WTC11 (cell line): Measurements from ENCODE around the gene PIGO. TPM values are rescaled to one million over a fixed set of nuclear protein-coding genes. Genes with fewer than 3 reads are reported as not detected.
A peak's percentile ranks its signal among the peaks of the same experiment; 100 is the strongest.

Experiments
- ATAC-seq: fragments of 200-7000 bp; cut with Tn5 transposase; 2 replicates; pipeline ENCODE4 v1.10.0; 2021; ENCODE audit warnings: mild to moderate bottlenecking, moderate library complexity
- CTCF ChIA-PET: fragments of 300-600 bp; sonication (Branson Sonifier 250); formaldehyde crosslinking; loops from one replicate; lab custom pipeline; 2021; ENCODE audit warnings: antibody characterized with exemption; lab: Charles Lee
- POLR2A ChIA-PET: fragments of 350-600 bp; sonication (Branson Sonifier 250); formaldehyde crosslinking; loops from one replicate; lab custom pipeline; 2021; ENCODE audit warnings: antibody characterized with exemption; lab: Charles Lee
- DNase-seq: peaks from one replicate; pipeline ENCODE4 v3.0.0; 2021; ENCODE audit warnings: low spot score
- H3K27ac Mint-ChIP-seq: 2 replicates; pipeline ENCODE4 v1.8.0; 2021; ENCODE audit warnings: mixed read lengths
- H3K27me3 Mint-ChIP-seq: 2 replicates; pipeline ENCODE4 v1.8.0; 2021; ENCODE audit warnings: low read depth, mild to moderate bottlenecking, moderate library complexity, mixed read lengths
- H3K36me3 Mint-ChIP-seq: 2 replicates; pipeline ENCODE4 v1.8.0; 2021; ENCODE audit warnings: mixed read lengths
- H3K4me1 Mint-ChIP-seq: 2 replicates; pipeline ENCODE4 v1.8.0; 2022; ENCODE audit warnings: mixed read lengths
- H3K4me3 Mint-ChIP-seq: 2 replicates; pipeline ENCODE4 v1.8.0; 2021; ENCODE audit warnings: mild to moderate bottlenecking, moderate library complexity, mixed read lengths
- H3K9me3 Mint-ChIP-seq: 2 replicates; pipeline ENCODE4 v1.8.0; 2021; ENCODE audit warnings: mixed read lengths
- CBFB ChIP-seq: sonication (generic); formaldehyde crosslinking; IDR thresholded peaks from 2 replicates; pipeline ENCODE4 v1.8.1; 2022; ENCODE audit warnings: mild to moderate bottlenecking, low read depth, missing genetic modification reagents
- EMX1 ChIP-seq: fragments of 250-450 bp; sonication (Bioruptor Pico); IDR thresholded peaks from 2 replicates; pipeline ENCODE4 v1.8.0; 2021; ENCODE audit warnings: mild to moderate bottlenecking
- FOXK1 ChIP-seq: sonication (generic); formaldehyde crosslinking; IDR thresholded peaks from 2 replicates; pipeline ENCODE4 v1.8.0; 2022; ENCODE audit warnings: mild to moderate bottlenecking, moderate library complexity, missing genetic modification reagents
- NFYB ChIP-seq: sonication (generic); formaldehyde crosslinking; conservative IDR thresholded peaks from 2 replicates; pipeline ENCODE4 v1.8.0; 2022; ENCODE audit warnings: low read depth, missing genetic modification reagents
- RORB ChIP-seq: fragments of 250-450 bp; sonication (Bioruptor Pico); IDR thresholded peaks from 2 replicates; pipeline ENCODE4 v1.9.0; 2021; ENCODE audit warnings: mild to moderate bottlenecking
- SMAD3 ChIP-seq: sonication (generic); formaldehyde crosslinking; IDR thresholded peaks from 2 replicates; pipeline ENCODE4 v1.8.0; 2022; ENCODE audit warnings: missing genetic modification reagents, mild to moderate bottlenecking, borderline replicate concordance
- SP1 ChIP-seq: sonication (generic); formaldehyde crosslinking; conservative IDR thresholded peaks from 2 replicates; pipeline ENCODE4 v1.8.1; 2022; ENCODE audit warnings: missing genetic modification reagents
- ZNF219 ChIP-seq: sonication (generic); formaldehyde crosslinking; IDR thresholded peaks from 2 replicates; pipeline ENCODE4 v1.8.0; 2023; ENCODE audit warnings: missing genetic modification reagents, mild to moderate bottlenecking, borderline replicate concordance
- total RNA-seq: library from RNA; stranded (reverse); gene quantifications from 3 replicates; pipeline ENCODE4 v1.2.3, GENCODE V29; 2021
- TF ChIP-seq, protein P1 (sequence below): sonication (generic); formaldehyde crosslinking; IDR thresholded peaks from 2 replicates; pipeline ENCODE4 v1.8.1; 2022; ENCODE audit warnings: low read depth, mild to moderate bottlenecking, moderate library complexity, missing genetic modification reagents, borderline replicate concordance
- TF ChIP-seq, protein P2 (sequence below): fragments of 200-600 bp; IDR thresholded peaks from 2 replicates; pipeline ENCODE4 v1.8.0; 2022; ENCODE audit warnings: antibody characterized with exemption
- TF ChIP-seq, protein P3 (sequence below): fragments of 250-450 bp; sonication (Bioruptor Pico); IDR thresholded peaks from 2 replicates; pipeline ENCODE4 v1.9.0; 2021; ENCODE audit warnings: mild to moderate bottlenecking
- TF ChIP-seq, protein P4 (sequence below): sonication (generic); formaldehyde crosslinking; IDR thresholded peaks from 2 replicates; pipeline ENCODE4 v1.8.0; 2023; ENCODE audit warnings: missing genetic modification reagents, mild to moderate bottlenecking, borderline replicate concordance
- TF ChIP-seq, protein P5 (sequence below): sonication (generic); formaldehyde crosslinking; IDR thresholded peaks from 2 replicates; pipeline ENCODE4 v1.8.0; 2022; ENCODE audit warnings: mild to moderate bottlenecking, missing genetic modification reagents
- TF ChIP-seq, protein P6 (sequence below): sonication (generic); formaldehyde crosslinking; IDR thresholded peaks from 2 replicates; pipeline ENCODE4 v1.8.0; 2023; ENCODE audit warnings: mild to moderate bottlenecking, missing genetic modification reagents
- TF ChIP-seq, protein P7 (sequence below): sonication (generic); formaldehyde crosslinking; IDR thresholded peaks from 2 replicates; pipeline ENCODE4 v1.8.1; 2023; ENCODE audit warnings: mild to moderate bottlenecking, moderate library complexity, missing genetic modification reagents
- TF ChIP-seq, protein P8 (sequence below): sonication (generic); formaldehyde crosslinking; IDR thresholded peaks from 2 replicates; pipeline ENCODE4 v1.8.1; 2023; ENCODE audit warnings: mild to moderate bottlenecking, missing genetic modification reagents, borderline replicate concordance

PIGO gene
- total RNA-seq, 1 experiment from 2014 or later = 23.8 TPM

DNA sequence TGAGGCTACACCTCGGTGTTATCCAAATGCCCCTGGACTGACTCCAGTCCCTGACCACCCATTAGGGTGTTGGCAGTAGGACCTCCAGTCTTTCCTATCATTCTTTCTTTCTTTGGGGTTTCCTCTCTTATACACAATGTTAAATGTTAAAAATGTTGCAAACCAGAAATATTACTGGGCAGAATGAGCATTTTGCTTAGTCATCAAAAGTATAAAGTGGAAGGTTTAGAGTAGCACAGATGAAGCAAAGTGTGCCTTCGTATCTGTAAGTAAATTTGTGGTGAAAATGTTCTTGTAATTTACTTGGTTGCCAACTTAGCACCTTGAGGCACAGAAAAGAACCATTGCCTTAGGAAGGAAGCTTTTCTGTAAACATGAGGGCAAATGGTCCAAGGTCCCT, 43.7 kb upstream of the PIGO start:
- DNase-seq (no peak), ATAC-seq (no peak)
- H3K36me3 Mint-ChIP-seq = peaks cover 34% of the 10 kb centered on the region
- peaks cover 13% of the 10 kb centered on the region for H3K27me3 Mint-ChIP-seq
- H3K27ac Mint-ChIP-seq = no peak overlapping the region
- POLR2A ChIA-PET = interaction anchor here (0.5 kb wide), 1 partner anchor 956 kb away, joined by 5 read pairs; no protein-coding TSS in a partner anchor
- no peak for TF ChIP-seq RORB (CRISPR knock-in tag)
- TF ChIP-seq, protein P1, sequence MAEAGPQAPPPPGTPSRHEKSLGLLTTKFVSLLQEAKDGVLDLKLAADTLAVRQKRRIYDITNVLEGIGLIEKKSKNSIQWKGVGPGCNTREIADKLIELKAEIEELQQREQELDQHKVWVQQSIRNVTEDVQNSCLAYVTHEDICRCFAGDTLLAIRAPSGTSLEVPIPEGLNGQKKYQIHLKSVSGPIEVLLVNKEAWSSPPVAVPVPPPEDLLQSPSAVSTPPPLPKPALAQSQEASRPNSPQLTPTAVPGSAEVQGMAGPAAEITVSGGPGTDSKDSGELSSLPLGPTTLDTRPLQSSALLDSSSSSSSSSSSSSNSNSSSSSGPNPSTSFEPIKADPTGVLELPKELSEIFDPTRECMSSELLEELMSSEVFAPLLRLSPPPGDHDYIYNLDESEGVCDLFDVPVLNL = no peak
- TF ChIP-seq, protein P2, sequence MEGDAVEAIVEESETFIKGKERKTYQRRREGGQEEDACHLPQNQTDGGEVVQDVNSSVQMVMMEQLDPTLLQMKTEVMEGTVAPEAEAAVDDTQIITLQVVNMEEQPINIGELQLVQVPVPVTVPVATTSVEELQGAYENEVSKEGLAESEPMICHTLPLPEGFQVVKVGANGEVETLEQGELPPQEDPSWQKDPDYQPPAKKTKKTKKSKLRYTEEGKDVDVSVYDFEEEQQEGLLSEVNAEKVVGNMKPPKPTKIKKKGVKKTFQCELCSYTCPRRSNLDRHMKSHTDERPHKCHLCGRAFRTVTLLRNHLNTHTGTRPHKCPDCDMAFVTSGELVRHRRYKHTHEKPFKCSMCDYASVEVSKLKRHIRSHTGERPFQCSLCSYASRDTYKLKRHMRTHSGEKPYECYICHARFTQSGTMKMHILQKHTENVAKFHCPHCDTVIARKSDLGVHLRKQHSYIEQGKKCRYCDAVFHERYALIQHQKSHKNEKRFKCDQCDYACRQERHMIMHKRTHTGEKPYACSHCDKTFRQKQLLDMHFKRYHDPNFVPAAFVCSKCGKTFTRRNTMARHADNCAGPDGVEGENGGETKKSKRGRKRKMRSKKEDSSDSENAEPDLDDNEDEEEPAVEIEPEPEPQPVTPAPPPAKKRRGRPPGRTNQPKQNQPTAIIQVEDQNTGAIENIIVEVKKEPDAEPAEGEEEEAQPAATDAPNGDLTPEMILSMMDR = 0 out of 2 replicates have a peak, but pooled peaks have one; percentile 36
- no peak for TF ChIP-seq CBFB
- TF ChIP-seq, protein P3, sequence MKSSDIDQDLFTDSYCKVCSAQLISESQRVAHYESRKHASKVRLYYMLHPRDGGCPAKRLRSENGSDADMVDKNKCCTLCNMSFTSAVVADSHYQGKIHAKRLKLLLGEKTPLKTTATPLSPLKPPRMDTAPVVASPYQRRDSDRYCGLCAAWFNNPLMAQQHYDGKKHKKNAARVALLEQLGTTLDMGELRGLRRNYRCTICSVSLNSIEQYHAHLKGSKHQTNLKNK (CRISPR knock-in tag) = no peak
- TF ChIP-seq, protein P4, sequence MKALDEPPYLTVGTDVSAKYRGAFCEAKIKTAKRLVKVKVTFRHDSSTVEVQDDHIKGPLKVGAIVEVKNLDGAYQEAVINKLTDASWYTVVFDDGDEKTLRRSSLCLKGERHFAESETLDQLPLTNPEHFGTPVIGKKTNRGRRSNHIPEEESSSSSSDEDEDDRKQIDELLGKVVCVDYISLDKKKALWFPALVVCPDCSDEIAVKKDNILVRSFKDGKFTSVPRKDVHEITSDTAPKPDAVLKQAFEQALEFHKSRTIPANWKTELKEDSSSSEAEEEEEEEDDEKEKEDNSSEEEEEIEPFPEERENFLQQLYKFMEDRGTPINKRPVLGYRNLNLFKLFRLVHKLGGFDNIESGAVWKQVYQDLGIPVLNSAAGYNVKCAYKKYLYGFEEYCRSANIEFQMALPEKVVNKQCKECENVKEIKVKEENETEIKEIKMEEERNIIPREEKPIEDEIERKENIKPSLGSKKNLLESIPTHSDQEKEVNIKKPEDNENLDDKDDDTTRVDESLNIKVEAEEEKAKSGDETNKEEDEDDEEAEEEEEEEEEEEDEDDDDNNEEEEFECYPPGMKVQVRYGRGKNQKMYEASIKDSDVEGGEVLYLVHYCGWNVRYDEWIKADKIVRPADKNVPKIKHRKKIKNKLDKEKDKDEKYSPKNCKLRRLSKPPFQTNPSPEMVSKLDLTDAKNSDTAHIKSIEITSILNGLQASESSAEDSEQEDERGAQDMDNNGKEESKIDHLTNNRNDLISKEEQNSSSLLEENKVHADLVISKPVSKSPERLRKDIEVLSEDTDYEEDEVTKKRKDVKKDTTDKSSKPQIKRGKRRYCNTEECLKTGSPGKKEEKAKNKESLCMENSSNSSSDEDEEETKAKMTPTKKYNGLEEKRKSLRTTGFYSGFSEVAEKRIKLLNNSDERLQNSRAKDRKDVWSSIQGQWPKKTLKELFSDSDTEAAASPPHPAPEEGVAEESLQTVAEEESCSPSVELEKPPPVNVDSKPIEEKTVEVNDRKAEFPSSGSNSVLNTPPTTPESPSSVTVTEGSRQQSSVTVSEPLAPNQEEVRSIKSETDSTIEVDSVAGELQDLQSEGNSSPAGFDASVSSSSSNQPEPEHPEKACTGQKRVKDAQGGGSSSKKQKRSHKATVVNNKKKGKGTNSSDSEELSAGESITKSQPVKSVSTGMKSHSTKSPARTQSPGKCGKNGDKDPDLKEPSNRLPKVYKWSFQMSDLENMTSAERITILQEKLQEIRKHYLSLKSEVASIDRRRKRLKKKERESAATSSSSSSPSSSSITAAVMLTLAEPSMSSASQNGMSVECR = no peak
- TF ChIP-seq, protein P5, sequence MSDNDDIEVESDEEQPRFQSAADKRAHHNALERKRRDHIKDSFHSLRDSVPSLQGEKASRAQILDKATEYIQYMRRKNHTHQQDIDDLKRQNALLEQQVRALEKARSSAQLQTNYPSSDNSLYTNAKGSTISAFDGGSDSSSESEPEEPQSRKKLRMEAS (CRISPR knock-in tag) = no peak
- TF ChIP-seq, protein P6, sequence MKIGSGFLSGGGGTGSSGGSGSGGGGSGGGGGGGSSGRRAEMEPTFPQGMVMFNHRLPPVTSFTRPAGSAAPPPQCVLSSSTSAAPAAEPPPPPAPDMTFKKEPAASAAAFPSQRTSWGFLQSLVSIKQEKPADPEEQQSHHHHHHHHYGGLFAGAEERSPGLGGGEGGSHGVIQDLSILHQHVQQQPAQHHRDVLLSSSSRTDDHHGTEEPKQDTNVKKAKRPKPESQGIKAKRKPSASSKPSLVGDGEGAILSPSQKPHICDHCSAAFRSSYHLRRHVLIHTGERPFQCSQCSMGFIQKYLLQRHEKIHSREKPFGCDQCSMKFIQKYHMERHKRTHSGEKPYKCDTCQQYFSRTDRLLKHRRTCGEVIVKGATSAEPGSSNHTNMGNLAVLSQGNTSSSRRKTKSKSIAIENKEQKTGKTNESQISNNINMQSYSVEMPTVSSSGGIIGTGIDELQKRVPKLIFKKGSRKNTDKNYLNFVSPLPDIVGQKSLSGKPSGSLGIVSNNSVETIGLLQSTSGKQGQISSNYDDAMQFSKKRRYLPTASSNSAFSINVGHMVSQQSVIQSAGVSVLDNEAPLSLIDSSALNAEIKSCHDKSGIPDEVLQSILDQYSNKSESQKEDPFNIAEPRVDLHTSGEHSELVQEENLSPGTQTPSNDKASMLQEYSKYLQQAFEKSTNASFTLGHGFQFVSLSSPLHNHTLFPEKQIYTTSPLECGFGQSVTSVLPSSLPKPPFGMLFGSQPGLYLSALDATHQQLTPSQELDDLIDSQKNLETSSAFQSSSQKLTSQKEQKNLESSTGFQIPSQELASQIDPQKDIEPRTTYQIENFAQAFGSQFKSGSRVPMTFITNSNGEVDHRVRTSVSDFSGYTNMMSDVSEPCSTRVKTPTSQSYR (CRISPR knock-in tag) = no peak
- no peaks in the 10 kb centered on the region for H3K4me1 Mint-ChIP-seq
- H3K9me3 Mint-ChIP-seq = peaks cover 48% of the 10 kb centered on the region
- CTCF ChIA-PET = interaction anchor here (1.2 kb wide), 1 partner anchor 21 kb away, joined by 4 read pairs; the partner anchor contains the start of gene UNC13B
- no peak overlapping the region for H3K4me3 Mint-ChIP-seq

DNA sequence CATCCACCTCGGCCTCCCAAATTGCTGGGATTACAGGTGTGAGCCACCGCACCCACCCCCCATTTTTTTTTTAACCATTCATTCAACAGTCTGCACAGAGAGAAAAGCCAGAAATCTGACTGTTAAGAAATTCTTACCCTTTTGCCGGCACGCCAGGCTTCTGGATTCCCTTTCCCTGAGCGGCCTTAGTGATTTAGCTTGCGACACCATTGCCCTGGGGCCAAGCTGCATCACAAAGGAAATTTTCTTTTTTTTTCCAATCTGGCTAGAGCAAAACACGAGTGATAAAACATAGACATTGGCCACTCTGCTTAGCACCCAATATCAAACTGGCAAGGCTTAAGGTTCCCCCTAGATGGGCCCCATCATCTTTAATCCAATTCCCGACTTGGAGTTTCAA, 40.5 kb upstream of the PIGO start:
- ChIA-PET CTCF (no interaction called here), POLR2A (interaction anchor here (0.7 kb wide), 1 partner anchor 458 kb away, joined by 4 read pairs; no protein-coding TSS in a partner anchor)
- ATAC-seq = no peak
- H3K27me3 Mint-ChIP-seq = peaks cover 5% of the 10 kb centered on the region
- peaks cover 30% of the 10 kb centered on the region for H3K36me3 Mint-ChIP-seq
- DNase-seq = no peak
- no peaks in the 10 kb centered on the region for H3K4me1 Mint-ChIP-seq
- H3K4me3 Mint-ChIP-seq = no peak overlapping the region
- H3K9me3 Mint-ChIP-seq = peaks cover 52% of the 10 kb centered on the region
- no peak overlapping the region for H3K27ac Mint-ChIP-seq
- TF ChIP-seq NFYB (CRISPR knock-in tag) = no peak
- no peak for TF ChIP-seq ZNF219
- TF ChIP-seq, protein P7, sequence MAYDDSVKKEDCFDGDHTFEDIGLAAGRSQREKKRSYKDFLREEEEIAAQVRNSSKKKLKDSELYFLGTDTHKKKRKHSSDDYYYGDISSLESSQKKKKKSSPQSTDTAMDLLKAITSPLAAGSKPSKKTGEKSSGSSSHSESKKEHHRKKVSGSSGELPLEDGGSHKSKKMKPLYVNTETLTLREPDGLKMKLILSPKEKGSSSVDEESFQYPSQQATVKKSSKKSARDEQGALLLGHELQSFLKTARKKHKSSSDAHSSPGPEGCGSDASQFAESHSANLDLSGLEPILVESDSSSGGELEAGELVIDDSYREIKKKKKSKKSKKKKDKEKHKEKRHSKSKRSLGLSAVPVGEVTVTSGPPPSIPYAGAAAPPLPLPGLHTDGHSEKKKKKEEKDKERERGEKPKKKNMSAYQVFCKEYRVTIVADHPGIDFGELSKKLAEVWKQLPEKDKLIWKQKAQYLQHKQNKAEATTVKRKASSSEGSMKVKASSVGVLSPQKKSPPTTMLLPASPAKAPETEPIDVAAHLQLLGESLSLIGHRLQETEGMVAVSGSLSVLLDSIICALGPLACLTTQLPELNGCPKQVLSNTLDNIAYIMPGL = no peak
- TF ChIP-seq, protein P1 = no peak
- TF ChIP-seq SMAD3 = no peak
- no peak for TF ChIP-seq EMX1 (CRISPR knock-in tag)
- TF ChIP-seq, protein P8, sequence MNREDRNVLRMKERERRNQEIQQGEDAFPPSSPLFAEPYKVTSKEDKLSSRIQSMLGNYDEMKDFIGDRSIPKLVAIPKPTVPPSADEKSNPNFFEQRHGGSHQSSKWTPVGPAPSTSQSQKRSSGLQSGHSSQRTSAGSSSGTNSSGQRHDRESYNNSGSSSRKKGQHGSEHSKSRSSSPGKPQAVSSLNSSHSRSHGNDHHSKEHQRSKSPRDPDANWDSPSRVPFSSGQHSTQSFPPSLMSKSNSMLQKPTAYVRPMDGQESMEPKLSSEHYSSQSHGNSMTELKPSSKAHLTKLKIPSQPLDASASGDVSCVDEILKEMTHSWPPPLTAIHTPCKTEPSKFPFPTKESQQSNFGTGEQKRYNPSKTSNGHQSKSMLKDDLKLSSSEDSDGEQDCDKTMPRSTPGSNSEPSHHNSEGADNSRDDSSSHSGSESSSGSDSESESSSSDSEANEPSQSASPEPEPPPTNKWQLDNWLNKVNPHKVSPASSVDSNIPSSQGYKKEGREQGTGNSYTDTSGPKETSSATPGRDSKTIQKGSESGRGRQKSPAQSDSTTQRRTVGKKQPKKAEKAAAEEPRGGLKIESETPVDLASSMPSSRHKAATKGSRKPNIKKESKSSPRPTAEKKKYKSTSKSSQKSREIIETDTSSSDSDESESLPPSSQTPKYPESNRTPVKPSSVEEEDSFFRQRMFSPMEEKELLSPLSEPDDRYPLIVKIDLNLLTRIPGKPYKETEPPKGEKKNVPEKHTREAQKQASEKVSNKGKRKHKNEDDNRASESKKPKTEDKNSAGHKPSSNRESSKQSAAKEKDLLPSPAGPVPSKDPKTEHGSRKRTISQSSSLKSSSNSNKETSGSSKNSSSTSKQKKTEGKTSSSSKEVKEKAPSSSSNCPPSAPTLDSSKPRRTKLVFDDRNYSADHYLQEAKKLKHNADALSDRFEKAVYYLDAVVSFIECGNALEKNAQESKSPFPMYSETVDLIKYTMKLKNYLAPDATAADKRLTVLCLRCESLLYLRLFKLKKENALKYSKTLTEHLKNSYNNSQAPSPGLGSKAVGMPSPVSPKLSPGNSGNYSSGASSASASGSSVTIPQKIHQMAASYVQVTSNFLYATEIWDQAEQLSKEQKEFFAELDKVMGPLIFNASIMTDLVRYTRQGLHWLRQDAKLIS = no peak
- TF ChIP-seq FOXK1 (CRISPR knock-in tag) = no peak
- TF ChIP-seq SP1 = no peak
